WTC11 (cell line): ENCODE measurements around the gene SELPLG. TPM values are rescaled to one million over a fixed set of nuclear protein-coding genes. Genes with fewer than 3 reads are reported as not detected.

Source experiments
- ATAC-seq: fragments of 200-7000 bp; cut with Tn5 transposase; 2 replicates; pipeline ENCODE4 v1.10.0; 2021; ENCODE audit warnings: mild to moderate bottlenecking, moderate library complexity
- CTCF ChIA-PET: fragments of 300-600 bp; sonication (Branson Sonifier 250); formaldehyde crosslinking; loops from one replicate; lab custom pipeline; 2021; ENCODE audit warnings: antibody characterized with exemption; lab: Charles Lee
- POLR2A ChIA-PET: fragments of 350-600 bp; sonication (Branson Sonifier 250); formaldehyde crosslinking; loops from one replicate; lab custom pipeline; 2021; ENCODE audit warnings: antibody characterized with exemption; lab: Charles Lee
- DNase-seq: peaks from one replicate; pipeline ENCODE4 v3.0.0; 2021; ENCODE audit warnings: low spot score
- H3K27ac Mint-ChIP-seq: 2 replicates; pipeline ENCODE4 v1.8.0; 2021; ENCODE audit warnings: mixed read lengths
- H3K27me3 Mint-ChIP-seq: 2 replicates; pipeline ENCODE4 v1.8.0; 2021; ENCODE audit warnings: low read depth, mild to moderate bottlenecking, moderate library complexity, mixed read lengths
- H3K36me3 Mint-ChIP-seq: 2 replicates; pipeline ENCODE4 v1.8.0; 2021; ENCODE audit warnings: mixed read lengths
- H3K4me1 Mint-ChIP-seq: 2 replicates; pipeline ENCODE4 v1.8.0; 2022; ENCODE audit warnings: mixed read lengths
- H3K4me3 Mint-ChIP-seq: 2 replicates; pipeline ENCODE4 v1.8.0; 2021; ENCODE audit warnings: mild to moderate bottlenecking, moderate library complexity, mixed read lengths
- H3K9me3 Mint-ChIP-seq: 2 replicates; pipeline ENCODE4 v1.8.0; 2021; ENCODE audit warnings: mixed read lengths
- AR ChIP-seq: fragments of 250-450 bp; sonication (Bioruptor Pico); IDR thresholded peaks from 2 replicates; pipeline ENCODE4 v1.9.0; 2021; ENCODE audit warnings: mild to moderate bottlenecking
- ARID4B ChIP-seq: sonication (generic); formaldehyde crosslinking; IDR thresholded peaks from 2 replicates; pipeline ENCODE4 v1.8.0; 2023; ENCODE audit warnings: missing genetic modification reagents, mild to moderate bottlenecking, borderline replicate concordance
- ATF2 ChIP-seq: sonication (generic); formaldehyde crosslinking; IDR thresholded peaks from 2 replicates; pipeline ENCODE4 v1.8.1; 2022; ENCODE audit warnings: low read depth, missing genetic modification reagents, borderline replicate concordance
- CBFB ChIP-seq: sonication (generic); formaldehyde crosslinking; IDR thresholded peaks from 2 replicates; pipeline ENCODE4 v1.8.1; 2022; ENCODE audit warnings: mild to moderate bottlenecking, low read depth, missing genetic modification reagents
- CTCF ChIP-seq: fragments of 200-600 bp; IDR thresholded peaks from 2 replicates; pipeline ENCODE4 v1.8.0; 2022; ENCODE audit warnings: antibody characterized with exemption
- E2F5 ChIP-seq: sonication (generic); formaldehyde crosslinking; IDR thresholded peaks from 2 replicates; pipeline ENCODE4 v1.8.1; 2022; ENCODE audit warnings: mild to moderate bottlenecking, moderate library complexity, missing genetic modification reagents
- HMGA2 ChIP-seq: fragments of 250-450 bp; sonication (Bioruptor Pico); IDR thresholded peaks from 2 replicates; pipeline ENCODE4 v1.4.0; 2021; ENCODE audit warnings: mild to moderate bottlenecking, moderate library complexity
- JAZF1 ChIP-seq: fragments of 250-450 bp; sonication (Bioruptor Pico); IDR thresholded peaks from 2 replicates; pipeline ENCODE4 v1.9.0; 2021; ENCODE audit warnings: moderate library complexity, mild to moderate bottlenecking, inconsistent platforms
- MLX ChIP-seq: sonication (generic); formaldehyde crosslinking; IDR thresholded peaks from 2 replicates; pipeline ENCODE4 v1.8.1; 2023; ENCODE audit warnings: mild to moderate bottlenecking, missing genetic modification reagents, moderate library complexity
- MXD4 ChIP-seq: fragments of 250-450 bp; sonication (Bioruptor Pico); IDR thresholded peaks from 2 replicates; pipeline ENCODE4 v1.8.0; 2021; ENCODE audit warnings: mild to moderate bottlenecking, moderate library complexity, borderline replicate concordance
- NR2C2 ChIP-seq: sonication (generic); formaldehyde crosslinking; IDR thresholded peaks from 2 replicates; pipeline ENCODE4 v1.8.0; 2022; ENCODE audit warnings: mild to moderate bottlenecking, missing genetic modification reagents
- NR3C1 ChIP-seq: sonication (generic); formaldehyde crosslinking; conservative IDR thresholded peaks from 2 replicates; pipeline ENCODE4 v1.8.1; 2023; ENCODE audit warnings: low read depth, mild to moderate bottlenecking, missing genetic modification reagents
- OVOL2 ChIP-seq: fragments of 250-450 bp; sonication (Bioruptor Pico); IDR thresholded peaks from 2 replicates; pipeline ENCODE4 v1.9.0; 2021; ENCODE audit warnings: mild to moderate bottlenecking, borderline replicate concordance
- TCF7 ChIP-seq: sonication (generic); formaldehyde crosslinking; IDR thresholded peaks from 2 replicates; pipeline ENCODE4 v1.8.0; 2022; ENCODE audit warnings: mild to moderate bottlenecking, low read depth, missing genetic modification reagents, moderate library complexity
- TEAD1 ChIP-seq: sonication (generic); formaldehyde crosslinking; IDR thresholded peaks from 2 replicates; pipeline ENCODE4 v1.8.0; 2022; ENCODE audit warnings: mild to moderate bottlenecking, missing genetic modification reagents
- TEAD4 ChIP-seq: sonication (generic); formaldehyde crosslinking; IDR thresholded peaks from 2 replicates; pipeline ENCODE4 v1.8.0; 2022; ENCODE audit warnings: mild to moderate bottlenecking, missing genetic modification reagents
- ZBTB43 ChIP-seq: sonication (generic); formaldehyde crosslinking; IDR thresholded peaks from 2 replicates; pipeline ENCODE4 v1.8.1; 2023; ENCODE audit warnings: mild to moderate bottlenecking, missing genetic modification reagents
- ZMAT4 ChIP-seq: fragments of 250-450 bp; sonication (Bioruptor Pico); IDR thresholded peaks from 2 replicates; pipeline ENCODE4 v1.9.0; 2021; ENCODE audit warnings: mild to moderate bottlenecking
- ZNF138 ChIP-seq: sonication (generic); formaldehyde crosslinking; conservative IDR thresholded peaks from 2 replicates; pipeline ENCODE4 v1.8.1; 2022; ENCODE audit warnings: mild to moderate bottlenecking, moderate library complexity, missing genetic modification reagents
- total RNA-seq: library from RNA; stranded (reverse); gene quantifications from 3 replicates; pipeline ENCODE4 v1.2.3, GENCODE V29; 2021

Gene SELPLG
- total RNA-seq, 1 experiment from 2014 or later, result 0.46 TPM

- Mint-ChIP-seq H3K4me1 (peaks cover 36% of the 10 kb centered on the region), H3K36me3 (no peaks in the 10 kb centered on the region), H3K4me3 (no peak overlapping the region), H3K9me3 (peaks cover 13% of the 10 kb centered on the region; the same call in 1 of the 2 replicates), H3K27ac (no peak overlapping the region), H3K27me3 (no peaks in the 10 kb centered on the region)
- ChIA-PET POLR2A (no interaction called here), CTCF (interaction anchor here (1.0 to 1.4 kb wide), 4 partner anchors 10 to 53 kb away, joined by 3 read pairs; no protein-coding TSS in a partner anchor)
- DNase-seq (no peak), ATAC-seq (no peak)
- no peak for TF ChIP-seq ARID4B (CRISPR knock-in tag)
- TF ChIP-seq JAZF1 (CRISPR knock-in tag), result no peak
- TF ChIP-seq HMGA2, result no peak
- no peak for TF ChIP-seq MXD4 (CRISPR knock-in tag)
- TF ChIP-seq ZBTB43, result no peak
- TF ChIP-seq ZNF138 (CRISPR knock-in tag), result no peak
- TF ChIP-seq NR2C2 (CRISPR knock-in tag), result no peak
- no peak for TF ChIP-seq NR3C1 (CRISPR knock-in tag)
- no peak for TF ChIP-seq TEAD4 (CRISPR knock-in tag)
- TF ChIP-seq TEAD1 (CRISPR knock-in tag), result no peak
- no peak for TF ChIP-seq MLX (CRISPR knock-in tag)
- no peak for TF ChIP-seq AR
- TF ChIP-seq TCF7 (CRISPR knock-in tag), result no peak
Measured at GRCh38 chr12:108622921-108623514, 10.7 kb downstream of the SELPLG start.

GRCh38 chr12:108622421-108622820 lies 11.3 kb downstream of the SELPLG start:
- Mint-ChIP-seq H3K4me3 (no peak overlapping the region), H3K9me3 (peaks cover 13% of the 10 kb centered on the region; the same call in 1 of the 2 replicates), H3K36me3 (no peaks in the 10 kb centered on the region), H3K4me1 (peaks cover 38% of the 10 kb centered on the region), H3K27me3 (no peaks in the 10 kb centered on the region), H3K27ac (0 out of 2 replicates have a peak overlapping the region, but pooled peaks have one; percentile 74)
- no peak for DNase-seq
- CTCF ChIA-PET, result interaction anchor here (1.0 to 1.4 kb wide), 4 partner anchors 10 to 52 kb away, joined by 3 read pairs; no protein-coding TSS in a partner anchor
- TF ChIP-seq E2F5 (CRISPR knock-in tag) (no peak), ATF2 (CRISPR knock-in tag) (no peak), CTCF (no peak), CBFB (CRISPR knock-in tag) (no peak), OVOL2 (no peak), ZMAT4 (CRISPR knock-in tag) (no peak)
- peak; percentile 49 for ATAC-seq
- POLR2A ChIA-PET, result no interaction called here
